Psoas muscle (tissue), 8 donors: Measurements from ENCODE around the gene DYNLT2B. TPM values are rescaled to one million over a fixed set of nuclear protein-coding genes. Genes with fewer than 3 reads are reported as not detected.
"Not testable (repeated sequence)": the region's sequence is repeated elsewhere in the genome, so short reads cannot be mapped to it uniquely, and the experiment has no call there.

Experiments used
- ATAC-seq, 4 donors: fragments of 200-7000 bp; cut with Tn5 transposase; one replicate each; pipeline ENCODE4 v1.9.1; 2020; ENCODE audit warnings: moderate library complexity in 3 of 4, mild to moderate bottlenecking in 2 of 4
- DNase-seq, 2 donors: peaks; one replicate each; pipeline ENCODE4 v3.0.0-alpha.2; 2020
- H3K27ac ChIP-seq: fragments of 200-600 bp; one replicate; pipeline ENCODE4 v1.8.0; 2022
- H3K27me3 ChIP-seq, 3 donors: fragments of 200-600 bp in 1 of 3; one replicate each; pipeline versions ENCODE4 v1.6.1 to v1.8.0; 2013 to 2022; ENCODE audit warnings: low read length in 2 of 3, mild to moderate bottlenecking in 2 of 3, moderate library complexity in 1 of 3; ENCODE audit not compliant: insufficient read depth in 3 of 3
- H3K36me3 ChIP-seq, 2 donors: fragments of 200-600 bp in 1 of 2; one replicate each; pipeline versions ENCODE4 v1.6.1 to v1.8.0; 2013 to 2022; ENCODE audit warnings: low read depth in 1 of 2, mild to moderate bottlenecking in 1 of 2, moderate library complexity in 1 of 2; ENCODE audit not compliant: insufficient read depth in 1 of 2
- H3K4me1 ChIP-seq: fragments of 200-600 bp; one replicate; pipeline ENCODE4 v1.8.0; 2022
- H3K4me3 ChIP-seq: fragments of 200-600 bp; one replicate; pipeline ENCODE4 v1.8.0; 2022; ENCODE audit warnings: mild to moderate bottlenecking
- H3K9me3 ChIP-seq: fragments of 200-600 bp; one replicate; pipeline ENCODE4 v1.8.0; 2022
- CTCF ChIP-seq: fragments of 200-600 bp; IDR thresholded peaks from one replicate; pipeline ENCODE4 v1.8.0; 2022; ENCODE audit warnings: antibody characterized with exemption
- WGBS, 3 donors: extraction: QIAGEN DNeasy Blood & Tissue Kit; methylation state at CpG; one replicate each; pipeline versions ENCODE4 v1.1.6 to v1.1.7; 2013; 5-methylcytosine and 5-hydroxymethylcytosine counted together
- intact Hi-C, 2 donors: fragments of 100-400 bp; cut with DNase I; formaldehyde crosslinking; loops; one replicate each; pipeline versions ENCODE4 v1.11.0 to v1.14.2; 2022
- polyA plus RNA-seq, 3 donors: library from polyadenylated mRNA; stranded (reverse); fragments of 200-250 nt; gene quantifications; one replicate each; pipeline ENCODE4 v1.2.3, GENCODE V29; 2013
- total RNA-seq, 4 donors: library from RNA; stranded (reverse); fragmentation: NEBNext Ultra II Directional in 2 of 4; extraction: Animal tissue kit (Norgen Biotek cat#: 25700) in 2 of 4; gene quantifications; one replicate each; pipeline versions ENCODE4 v1.2.1 to v1.2.4, GENCODE V29; 2021 to 2023
- donor health status: healthy with polysubstance abuse.
- donor health status: DM: no; HTN: no; CAD: no; lungs with moderate emphysema.
- donor health status: Bipolar disorder and iron deficiency.
- donor health status: healthy.
- donor health status: DM: yes; HTN: yes; CAD: no.
- donor health status: DM: no; HTN: no; CAD: no.
- donor health status: DM: no; HTN: no; CAD: no.
- donor health status: DM: yes; HTN: yes; CAD: no.

DYNLT2B gene
- total and polyA plus RNA-seq, 7 donors = 0.44 to 6.1 (median 2.7) TPM; not detected in 1

GRCh38 chr3:196348698-196349097 is 30.7 kb upstream of the DYNLT2B start:
- no peak for TF ChIP-seq CTCF
- Histone ChIP-seq H3K27me3 (no peaks in the 10 kb centered on the region), H3K9me3 (no peaks in the 10 kb centered on the region), H3K27ac (no peak overlapping the region), H3K36me3 (peaks cover 0 to 11% of the 10 kb centered on the region in 2 donors), H3K4me1 (no peaks in the 10 kb centered on the region), H3K4me3 (no peak overlapping the region)
- 88 to 92% (median 91%) methylated on average over 3 of the region's 3 CpGs for WGBS, 3 donors
- DNase-seq (no peak), ATAC-seq (no peak)
- intact Hi-C loops = no loop called here

- no peaks in the 10 kb centered on the region for H3K36me3 ChIP-seq
- no peak for TF ChIP-seq CTCF
- H3K27me3 ChIP-seq = no peaks in the 10 kb centered on the region
- no peak overlapping the region for H3K27ac ChIP-seq
- WGBS, 3 donors = 65 to 73% (median 68%) methylated on average over 4 of the region's 4 CpGs
- no peak overlapping the region for H3K4me3 ChIP-seq
- ATAC-seq = no peak
- no peaks in the 10 kb centered on the region for H3K9me3 ChIP-seq
- no peaks in the 10 kb centered on the region for H3K4me1 ChIP-seq
- intact Hi-C loops = no loop called here
- no peak for DNase-seq
Observed at GRCh38 chr3:196344663-196345062, 26.6 kb upstream of the DYNLT2B start.

- H3K4me1 ChIP-seq, H3K36me3 ChIP-seq, DNase-seq, H3K4me3 ChIP-seq, H3K9me3 ChIP-seq, H3K27ac ChIP-seq, H3K27me3 ChIP-seq, intact Hi-C loops, ATAC-seq: not testable (repeated sequence)
- WGBS, 3 donors = 92 to 94% (median 94%) methylated on average over 11 to 13 of the region's 14 CpGs
Observed at GRCh38 chr3:196343917-196344316, 25.9 kb upstream of the DYNLT2B start.

GRCh38 chr3:196341137-196341536 is 23.1 kb upstream of the DYNLT2B start:
- 72 to 79% (median 78%) methylated on average over 7 of the region's 7 CpGs for WGBS, 3 donors
- intact Hi-C loops = no loop called here
- Histone ChIP-seq H3K4me3 (no peak overlapping the region), H3K36me3 (no peaks in the 10 kb centered on the region), H3K9me3 (no peaks in the 10 kb centered on the region), H3K27ac (no peak overlapping the region), H3K27me3 (no peaks in the 10 kb centered on the region), H3K4me1 (no peaks in the 10 kb centered on the region)
- no peak for TF ChIP-seq CTCF
- DNase-seq (no peak), ATAC-seq (no peak)

GRCh38 chr3:196340466-196340865 is 22.4 kb upstream of the DYNLT2B start:
- no peak for TF ChIP-seq CTCF
- Histone ChIP-seq H3K27me3 (no peaks in the 10 kb centered on the region), H3K36me3 (no peaks in the 10 kb centered on the region), H3K4me3 (no peak overlapping the region), H3K27ac (no peak overlapping the region), H3K9me3 (no peaks in the 10 kb centered on the region), H3K4me1 (no peaks in the 10 kb centered on the region)
- ATAC-seq (no peak), DNase-seq (no peak)
- WGBS, 3 donors = 62 to 86% (median 71%) methylated on average over 2 of the region's 2 CpGs
- intact Hi-C loops = no loop called here
